Peyer's patch (tissue), 4 donors: ENCODE results near the gene LMO4.

Experiments
- POLR2A ChIP-seq, 2 donors: fragments of 450-650 bp; IDR thresholded peaks; one replicate each; pipeline ENCODE4 v1.5.1; 2017; ENCODE audit warnings: antibody characterized with exemption in 2 of 2, mild to moderate bottlenecking in 2 of 2, moderate library complexity in 2 of 2
- TF ChIP-seq, protein P1 (sequence below), 6 experiments: fragments of 450-650 bp in 4 of 6; fragments of 200-600 bp in 2 of 6; sonication (generic) in 1 of 6; IDR thresholded peaks; one replicate each; pipeline ENCODE4 v1.5.1; 2017 to 2019; ENCODE audit warnings: antibody characterized with exemption in 6 of 6, mild to moderate bottlenecking in 3 of 6, moderate library complexity in 1 of 6

DNA sequence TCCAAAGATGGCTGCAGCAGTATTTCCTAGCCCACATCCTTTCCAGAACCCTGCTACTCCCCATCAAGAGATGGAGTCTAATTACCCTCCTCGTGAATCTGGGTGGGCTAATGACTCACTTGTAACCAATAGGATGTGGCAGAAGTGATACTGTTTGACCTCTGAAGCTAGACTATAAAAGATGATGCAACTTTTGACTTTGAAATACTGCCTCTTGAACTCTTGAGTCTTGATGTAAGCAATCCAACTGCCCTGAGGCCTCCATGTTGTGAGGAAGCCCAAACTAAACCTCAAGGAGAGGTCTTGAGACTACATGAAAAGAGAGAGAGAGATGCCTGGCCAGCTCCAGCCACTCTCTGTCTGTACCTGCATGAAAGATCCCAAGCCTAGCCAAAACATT, 29.5 kb downstream of the LMO4 start:
- TF ChIP-seq, protein P1, sequence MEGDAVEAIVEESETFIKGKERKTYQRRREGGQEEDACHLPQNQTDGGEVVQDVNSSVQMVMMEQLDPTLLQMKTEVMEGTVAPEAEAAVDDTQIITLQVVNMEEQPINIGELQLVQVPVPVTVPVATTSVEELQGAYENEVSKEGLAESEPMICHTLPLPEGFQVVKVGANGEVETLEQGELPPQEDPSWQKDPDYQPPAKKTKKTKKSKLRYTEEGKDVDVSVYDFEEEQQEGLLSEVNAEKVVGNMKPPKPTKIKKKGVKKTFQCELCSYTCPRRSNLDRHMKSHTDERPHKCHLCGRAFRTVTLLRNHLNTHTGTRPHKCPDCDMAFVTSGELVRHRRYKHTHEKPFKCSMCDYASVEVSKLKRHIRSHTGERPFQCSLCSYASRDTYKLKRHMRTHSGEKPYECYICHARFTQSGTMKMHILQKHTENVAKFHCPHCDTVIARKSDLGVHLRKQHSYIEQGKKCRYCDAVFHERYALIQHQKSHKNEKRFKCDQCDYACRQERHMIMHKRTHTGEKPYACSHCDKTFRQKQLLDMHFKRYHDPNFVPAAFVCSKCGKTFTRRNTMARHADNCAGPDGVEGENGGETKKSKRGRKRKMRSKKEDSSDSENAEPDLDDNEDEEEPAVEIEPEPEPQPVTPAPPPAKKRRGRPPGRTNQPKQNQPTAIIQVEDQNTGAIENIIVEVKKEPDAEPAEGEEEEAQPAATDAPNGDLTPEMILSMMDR (IDR thresholded peaks at IDR 0.05), result no peak
- no peak for TF ChIP-seq POLR2A (IDR thresholded peaks at IDR 0.05)
